H9 (cell line): Measurements from ENCODE around the gene NPDC1. TPM values are rescaled to one million over a fixed set of nuclear protein-coding genes. Genes with fewer than 3 reads are reported as not detected.

Source experiments
- DNase-seq: peaks from one replicate; pipeline ENCODE4 v3.0.0-alpha.2; 2017
- H2AFZ ChIP-seq: one replicate; pipeline ENCODE4 v1.6.1; 2013; ENCODE audit warnings: mild to moderate bottlenecking, low read length, control low read depth, moderate library complexity
- H2AK5ac ChIP-seq: 2 replicates; pipeline ENCODE4 v1.6.1; 2013; ENCODE audit warnings: low read length, control low read depth, mixed read lengths; ENCODE audit not compliant: insufficient read length
- H2BK120ac ChIP-seq: one replicate; pipeline ENCODE4 v1.6.1; 2013; ENCODE audit warnings: low read depth, mild to moderate bottlenecking, low read length, control low read depth, inconsistent platforms; ENCODE audit not compliant: poor library complexity, severe bottlenecking
- H2BK12ac ChIP-seq: 2 replicates; pipeline ENCODE4 v1.6.1; 2013; ENCODE audit warnings: low read length, control low read depth, mixed read lengths, low read depth; ENCODE audit not compliant: insufficient read length
- H2BK15ac ChIP-seq: 2 replicates; pipeline ENCODE4 v1.6.1; 2013; ENCODE audit warnings: low read depth, low read length, control low read depth
- H2BK20ac ChIP-seq: one replicate; pipeline ENCODE4 v1.6.1; 2013; ENCODE audit warnings: low read depth, mild to moderate bottlenecking, low read length, control low read depth, inconsistent platforms; ENCODE audit not compliant: poor library complexity, severe bottlenecking
- H2BK5ac ChIP-seq: 2 replicates; pipeline ENCODE4 v1.6.1; 2013; ENCODE audit warnings: low read length, control low read depth, mixed read lengths; ENCODE audit not compliant: insufficient read length
- H3K14ac ChIP-seq: 2 replicates; pipeline ENCODE4 v1.6.1; 2013; ENCODE audit warnings: low read length, control low read depth; ENCODE audit not compliant: insufficient read depth
- H3K18ac ChIP-seq: 2 replicates; pipeline ENCODE4 v1.6.1; 2013; ENCODE audit warnings: low read depth, mild to moderate bottlenecking, mixed read lengths, low read length, control low read depth; ENCODE audit not compliant: insufficient read length
- H3K23ac ChIP-seq: 2 replicates; pipeline ENCODE4 v1.6.1; 2013; ENCODE audit warnings: low read length, control low read depth, mixed read lengths, low read depth; ENCODE audit not compliant: insufficient read length
- H3K23me2 ChIP-seq: 2 replicates; pipeline ENCODE4 v1.6.1; 2013; ENCODE audit warnings: low read depth, mild to moderate bottlenecking, mixed read lengths, low read length, control low read depth; ENCODE audit not compliant: insufficient read length, poor library complexity, severe bottlenecking
- H3K27ac ChIP-seq: 2 replicates; pipeline ENCODE4 v1.5.1; 2013; ENCODE audit warnings: low read length, control low read depth, mixed read lengths, low read depth; ENCODE audit not compliant: insufficient read length
- H3K27me3 ChIP-seq: 2 replicates; pipeline ENCODE4 v1.6.1; 2013; ENCODE audit warnings: low read length, control low read depth, inconsistent platforms; ENCODE audit not compliant: insufficient read depth
- H3K4ac ChIP-seq: 2 replicates; pipeline ENCODE4 v1.6.1; 2013; ENCODE audit warnings: low read depth, mild to moderate bottlenecking, control low read depth, inconsistent platforms, low read length, moderate library complexity
- H3K4me1 ChIP-seq: 2 replicates; pipeline ENCODE4 v1.6.1; 2013; ENCODE audit warnings: low read length, control low read depth, inconsistent platforms; ENCODE audit not compliant: insufficient read depth
- H3K4me2 ChIP-seq: 2 replicates; pipeline ENCODE4 v1.6.1; 2013; ENCODE audit warnings: low read length, control low read depth, mixed read lengths; ENCODE audit not compliant: insufficient read length, insufficient read depth
- H3K56ac ChIP-seq: 2 replicates; pipeline ENCODE4 v1.6.1; 2013; ENCODE audit warnings: low read depth, mild to moderate bottlenecking, mixed read lengths, low read length, control low read depth; ENCODE audit not compliant: insufficient read length
- H3K79me1 ChIP-seq: 2 replicates; pipeline ENCODE4 v1.6.1; 2013; ENCODE audit warnings: low read depth, mild to moderate bottlenecking, moderate library complexity, low read length, control low read depth, inconsistent platforms; ENCODE audit not compliant: insufficient read depth, poor library complexity, severe bottlenecking
- H3K79me2 ChIP-seq: 2 replicates; pipeline ENCODE4 v1.6.1; 2013; ENCODE audit warnings: low read length, control low read depth, inconsistent platforms; ENCODE audit not compliant: insufficient read depth
- H3K9ac ChIP-seq: 2 replicates; pipeline ENCODE4 v1.6.1; 2013; ENCODE audit warnings: low read length, control low read depth, mixed read lengths; ENCODE audit not compliant: insufficient read length; ENCODE audit errors: extremely low read depth
- H3K9me3 ChIP-seq: one replicate; pipeline ENCODE4 v1.6.1; 2013; ENCODE audit warnings: low read depth, low read length, inconsistent platforms; ENCODE audit not compliant: control insufficient read depth
- H3T11ph ChIP-seq: one replicate; pipeline ENCODE4 v1.6.1; 2013; ENCODE audit warnings: mild to moderate bottlenecking, low read length, control low read depth, inconsistent platforms
- H4K20me1 ChIP-seq: one replicate; pipeline ENCODE4 v1.6.1; 2013; ENCODE audit not compliant: control insufficient read depth, insufficient read length, insufficient read depth
- H4K5ac ChIP-seq: 2 replicates; pipeline ENCODE4 v1.6.1; 2013; ENCODE audit warnings: low read depth, mild to moderate bottlenecking, mixed read lengths, low read length, control low read depth; ENCODE audit not compliant: insufficient read length
- H4K8ac ChIP-seq: replicated peaks from 2 replicates; pipeline ENCODE4 v1.6.1; 2013; ENCODE audit warnings: low read length, control low read depth, mixed read lengths, low read depth; ENCODE audit not compliant: insufficient read length
- H4K91ac ChIP-seq: 2 replicates; pipeline ENCODE4 v1.6.1; 2013; ENCODE audit warnings: low read depth, mild to moderate bottlenecking, moderate library complexity, mixed read lengths, low read length, control low read depth; ENCODE audit not compliant: insufficient read length
- H3K27ac Mint-ChIP-seq, 3 experiments: 2 replicates in 2 of 3; 3 replicates in 1 of 3; pipeline ENCODE4 v1.8.0; 2020 to 2021; ENCODE audit warnings: mixed read lengths in 3 of 3, mild to moderate bottlenecking in 1 of 3, moderate library complexity in 1 of 3
- H3K27me3 Mint-ChIP-seq: 2 replicates; pipeline ENCODE4 v1.8.0; 2021; ENCODE audit warnings: low read depth, mild to moderate bottlenecking, moderate library complexity, mixed read lengths
- H3K36me3 Mint-ChIP-seq, 3 experiments: 2 replicates in 2 of 3; 3 replicates in 1 of 3; pipeline ENCODE4 v1.8.0; 2020 to 2021; ENCODE audit warnings: low read depth in 3 of 3, mixed read lengths in 3 of 3; ENCODE audit not compliant: insufficient read depth in 1 of 3
- H3K4me1 Mint-ChIP-seq, 2 experiments: 2 replicates each; pipeline ENCODE4 v1.8.0; 2020; ENCODE audit warnings: mixed read lengths in 2 of 2
- H3K4me3 Mint-ChIP-seq, 2 experiments: 2 replicates in 1 of 2; 3 replicates in 1 of 2; pipeline ENCODE4 v1.8.0; 2020 to 2021; ENCODE audit warnings: mild to moderate bottlenecking in 2 of 2, mixed read lengths in 2 of 2, moderate library complexity in 1 of 2
- H3K9me3 Mint-ChIP-seq, 2 experiments: 2 replicates in 1 of 2; 3 replicates in 1 of 2; pipeline ENCODE4 v1.8.0; 2020; ENCODE audit warnings: mild to moderate bottlenecking in 2 of 2, mixed read lengths in 2 of 2, moderate library complexity in 1 of 2
- WGBS: extraction: QIAGEN DNeasy Blood & Tissue Kit; methylation state at CpG from one replicate; pipeline ENCODE4 v1.1.7; 2013; ENCODE audit warnings: missing lambda C conversion rate, low lambda C conversion rate, mixed read lengths; ENCODE audit not compliant: insufficient read length; ENCODE audit errors: extremely low coverage; 5-methylcytosine and 5-hydroxymethylcytosine counted together
- total RNA-seq: library from RNA; stranded (reverse); gene quantifications from 2 replicates; pipeline ENCODE4 v1.2.1, GENCODE V29; 2021
- TF ChIP-seq, protein P1 (sequence below): fragments of 200-600 bp; sonication (generic); conservative IDR thresholded peaks from 3 replicates; pipeline ENCODE4 v1.8.0; 2021; ENCODE audit warnings: antibody characterized with exemption, mild to moderate bottlenecking

The NPDC1 gene
- total RNA-seq, 1 experiment from 2014 or later: 57.6 TPM

DNA sequence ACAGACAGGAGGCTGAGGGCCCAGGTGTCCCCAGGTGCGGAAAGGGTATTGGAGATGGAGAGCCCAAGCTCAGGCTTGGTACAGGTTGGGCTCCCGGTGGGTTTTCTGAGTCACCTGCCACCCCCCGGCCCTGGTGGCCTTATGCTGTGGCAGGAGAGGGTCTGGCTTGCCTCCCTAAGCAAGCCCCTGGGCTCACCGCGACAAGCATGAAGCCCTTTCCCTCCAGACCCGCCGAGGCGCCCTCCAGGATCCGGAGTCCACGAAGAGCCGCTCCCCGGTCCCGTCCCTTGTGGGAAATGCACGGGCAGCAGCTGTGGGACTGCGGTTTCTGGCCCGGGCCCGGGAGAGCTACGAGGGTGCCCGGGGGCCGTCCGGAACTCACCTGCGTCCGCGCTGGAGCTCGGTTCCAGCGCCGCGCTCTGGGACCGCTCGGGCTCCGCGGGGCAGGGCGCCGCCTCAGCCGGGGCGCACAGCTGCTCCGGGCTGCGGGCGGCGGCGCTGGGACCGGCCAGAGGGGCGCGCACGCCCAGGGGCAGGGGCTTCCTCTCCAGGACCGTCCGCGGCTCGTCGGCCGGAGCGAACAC, 23.6 kb upstream of the NPDC1 start:
- Histone ChIP-seq H4K8ac (no peak overlapping the region), H3K9ac (no peak overlapping the region)

More for the DNA sequence above, 23.6 kb upstream of the NPDC1 start:
- Mint-ChIP-seq H3K9me3 (no peaks in the 10 kb centered on the region; a peak in 1 of 5 replicates), H3K27me3 (peaks cover 4% of the 10 kb centered on the region; the same call in 1 of the 2 replicates), H3K36me3 (peaks cover 0 to 4% (median 3%) of the 10 kb centered on the region in 3 experiments; a peak in 4 of 7 replicates), H3K4me3 (peak overlapping the region; percentile 58 to 75), H3K4me1 (peaks cover 15 to 24% of the 10 kb centered on the region in 2 experiments), H3K27ac (no peak overlapping the region)
- Histone ChIP-seq H4K20me1 (peaks cover 4% of the 10 kb centered on the region), H3K27me3 (no peaks in the 10 kb centered on the region), H2AFZ (no peak overlapping the region), H2BK20ac (no peak overlapping the region), H2BK15ac (no peak overlapping the region), H2BK5ac (no peak overlapping the region), H3K56ac (no peak overlapping the region), H4K5ac (no peak overlapping the region), H3K23me2 (no peaks in the 10 kb centered on the region), H3K79me1 (no peaks in the 10 kb centered on the region), H2BK12ac (no peak overlapping the region), H2BK120ac (no peak overlapping the region), H3K4me1 (peaks cover 5% of the 10 kb centered on the region; the same call in 1 of the 2 replicates), H3K14ac (no peak overlapping the region), H3K9me3 (no peaks in the 10 kb centered on the region), H3K4me2 (peak overlapping the region; percentile 35), H2AK5ac (no peak overlapping the region), H3K23ac (no peak overlapping the region), H3K27ac (no peak overlapping the region), H3K79me2 (no peaks in the 10 kb centered on the region), H3K18ac (no peak overlapping the region), H4K91ac (no peak overlapping the region), H3K4ac (no peak overlapping the region), H3T11ph (no peak overlapping the region)
- no peak for DNase-seq
- no CpG with 5 or more reads among the region's 52 CpGs for WGBS
- TF ChIP-seq, protein P1, sequence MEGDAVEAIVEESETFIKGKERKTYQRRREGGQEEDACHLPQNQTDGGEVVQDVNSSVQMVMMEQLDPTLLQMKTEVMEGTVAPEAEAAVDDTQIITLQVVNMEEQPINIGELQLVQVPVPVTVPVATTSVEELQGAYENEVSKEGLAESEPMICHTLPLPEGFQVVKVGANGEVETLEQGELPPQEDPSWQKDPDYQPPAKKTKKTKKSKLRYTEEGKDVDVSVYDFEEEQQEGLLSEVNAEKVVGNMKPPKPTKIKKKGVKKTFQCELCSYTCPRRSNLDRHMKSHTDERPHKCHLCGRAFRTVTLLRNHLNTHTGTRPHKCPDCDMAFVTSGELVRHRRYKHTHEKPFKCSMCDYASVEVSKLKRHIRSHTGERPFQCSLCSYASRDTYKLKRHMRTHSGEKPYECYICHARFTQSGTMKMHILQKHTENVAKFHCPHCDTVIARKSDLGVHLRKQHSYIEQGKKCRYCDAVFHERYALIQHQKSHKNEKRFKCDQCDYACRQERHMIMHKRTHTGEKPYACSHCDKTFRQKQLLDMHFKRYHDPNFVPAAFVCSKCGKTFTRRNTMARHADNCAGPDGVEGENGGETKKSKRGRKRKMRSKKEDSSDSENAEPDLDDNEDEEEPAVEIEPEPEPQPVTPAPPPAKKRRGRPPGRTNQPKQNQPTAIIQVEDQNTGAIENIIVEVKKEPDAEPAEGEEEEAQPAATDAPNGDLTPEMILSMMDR: no peak
